Activated CD4-positive, alpha-beta T cell treated with anti-CD3 and anti-CD28 coated beads, Interleukin-10, Interleukin-2, amounts not matched to agents 100 ng/mL and 50 ng/mL, durations not matched to agents 16 hours and 8 hours (primary cell): ENCODE measurements around the gene TMEM252.
A peak's percentile ranks its signal among the peaks of the same experiment; 100 is the strongest.

Experiments
- DNase-seq: peaks from one replicate; pipeline ENCODE4 v3.0.0-alpha.2; 2020

The TMEM252 gene, protein sequence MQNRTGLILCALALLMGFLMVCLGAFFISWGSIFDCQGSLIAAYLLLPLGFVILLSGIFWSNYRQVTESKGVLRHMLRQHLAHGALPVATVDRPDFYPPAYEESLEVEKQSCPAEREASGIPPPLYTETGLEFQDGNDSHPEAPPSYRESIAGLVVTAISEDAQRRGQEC

DNA sequence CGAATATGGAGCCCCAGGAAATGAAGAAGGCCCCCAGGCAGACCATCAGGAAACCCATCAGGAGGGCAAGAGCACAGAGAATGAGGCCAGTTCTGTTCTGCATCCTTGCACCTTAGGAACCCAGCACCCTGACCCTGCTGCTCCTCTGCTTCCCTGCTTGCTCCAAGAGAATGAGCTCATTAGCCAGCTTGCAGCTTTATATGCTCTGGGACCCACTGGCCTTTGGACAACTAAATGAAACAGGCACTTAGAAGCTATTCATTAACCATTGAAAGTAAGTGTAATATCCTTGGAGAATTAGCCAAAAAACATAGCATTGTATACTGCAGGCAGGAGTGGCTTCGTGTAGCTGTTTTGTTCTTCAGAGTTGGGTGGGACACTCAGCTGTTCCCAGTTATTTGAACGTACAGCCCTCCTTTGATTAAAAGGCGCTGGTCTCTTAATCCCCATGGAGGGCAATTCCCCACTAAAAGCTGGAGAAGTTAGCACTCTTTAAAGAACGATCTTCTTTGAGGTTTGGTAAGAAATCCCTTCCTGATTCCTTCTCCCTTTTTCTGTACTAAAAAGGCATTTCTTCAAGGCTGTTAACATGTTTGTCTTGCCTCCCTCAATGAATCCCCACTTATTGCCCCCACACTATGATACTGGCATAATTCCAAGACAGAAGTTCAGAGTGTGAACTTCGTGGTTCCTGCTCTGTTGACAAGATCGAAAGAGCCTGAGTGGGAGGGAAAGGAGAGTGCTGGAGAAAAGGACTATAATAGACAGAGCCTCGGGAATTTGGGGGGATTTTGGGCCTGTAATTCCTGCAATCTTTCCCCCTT, at the start of gene TMEM252:
TMEM252 (minus strand) TSS at position 172 of the 824 bp plus-strand sequence; CDS start at position 103, 69 bp downstream.
- DNase-seq = no peak

DNA sequence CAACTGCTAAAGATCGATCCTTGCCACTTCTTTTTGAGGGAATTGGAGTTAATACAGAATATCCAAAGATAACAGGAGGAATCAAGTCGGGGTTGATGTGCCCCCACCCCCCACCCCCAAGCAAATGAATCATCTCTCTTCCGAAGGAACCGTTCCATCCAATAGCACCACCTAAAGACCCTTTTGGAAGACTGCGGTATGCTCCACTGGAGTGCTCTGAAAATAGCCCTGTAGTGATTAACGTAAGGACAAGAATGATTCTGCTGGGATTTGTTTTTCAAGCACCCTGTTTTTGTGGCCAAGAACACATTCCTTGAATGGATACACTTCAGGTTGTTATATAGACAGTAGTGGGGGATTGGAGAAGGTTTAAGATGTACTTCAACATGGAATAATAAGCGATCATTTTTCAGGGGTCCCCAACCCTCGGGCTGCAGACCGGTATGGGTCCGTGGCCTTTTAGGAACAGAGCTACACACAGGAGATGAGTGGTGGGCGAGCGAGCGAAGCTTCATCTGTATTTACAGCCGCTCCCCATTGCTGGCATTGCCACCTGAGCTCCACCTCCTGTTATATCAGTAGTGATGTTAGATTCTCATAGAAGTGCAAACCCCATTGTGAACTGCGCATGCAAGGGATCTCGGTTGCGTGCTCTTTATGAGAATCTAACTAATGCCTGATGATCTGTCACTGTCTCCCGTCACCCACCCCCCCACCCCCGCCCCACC, 44.5 kb upstream of the TMEM252 start:
- DNase-seq = no peak

DNA sequence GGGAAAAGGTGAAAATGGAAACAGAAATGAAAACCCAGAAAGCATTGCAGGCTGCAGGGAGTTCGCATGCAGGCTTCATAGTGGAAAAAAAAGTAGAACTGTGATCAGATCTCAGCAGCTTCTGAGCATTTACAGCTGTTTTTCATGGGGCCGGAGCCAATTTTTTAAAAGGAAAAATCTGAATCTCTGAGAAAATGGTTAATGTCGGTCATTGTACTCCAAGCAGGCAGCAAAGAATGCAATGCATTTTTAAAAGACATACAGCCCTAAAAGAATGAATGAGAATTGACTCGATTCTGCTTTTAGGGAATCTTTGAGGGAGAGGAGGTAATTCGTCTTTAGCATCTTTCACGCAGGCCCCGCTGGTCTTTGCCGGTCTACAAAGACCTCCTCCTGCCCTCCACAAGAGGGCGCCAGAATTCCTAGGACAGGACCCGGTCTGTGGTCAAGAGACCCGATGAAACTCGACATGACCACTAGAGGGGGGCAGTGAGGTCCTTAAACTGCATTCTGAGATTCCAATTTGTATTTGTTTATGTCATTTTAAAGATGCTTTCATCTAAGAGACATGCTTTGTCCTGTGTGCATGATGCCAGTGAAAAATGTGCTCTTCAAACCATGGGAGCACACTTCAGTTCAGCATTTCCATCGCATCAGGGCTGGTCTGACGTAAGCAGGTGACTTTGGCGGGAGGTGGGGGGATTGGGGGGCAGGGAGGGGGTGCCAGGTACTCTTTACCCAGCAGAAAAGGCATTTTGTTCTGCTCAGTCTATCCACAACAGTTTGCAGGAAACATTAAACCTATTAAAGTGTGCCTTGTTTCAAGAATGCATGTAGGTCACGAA, 43.7 kb upstream of the TMEM252 start:
- DNase-seq = peak; percentile 91

DNA sequence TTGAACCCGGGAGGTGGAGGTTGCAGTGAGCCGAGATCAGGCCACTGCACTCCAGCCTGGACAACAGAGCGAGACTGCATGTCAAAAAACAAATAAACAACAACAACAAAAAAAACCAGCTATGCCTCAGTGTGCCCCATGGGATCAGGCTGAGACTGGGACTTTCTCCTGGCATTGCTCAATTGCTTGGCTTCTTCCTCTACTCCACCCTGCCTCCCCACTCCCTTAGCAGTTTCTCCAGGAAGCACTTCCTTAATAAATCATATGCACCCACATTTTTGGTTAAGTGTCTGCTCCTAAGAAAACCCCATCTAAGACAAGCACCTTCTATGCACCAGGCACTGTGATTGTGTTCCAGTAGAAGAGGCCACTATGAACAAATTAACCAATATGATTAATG, 41.0 kb upstream of the TMEM252 start:
- DNase-seq = no peak

DNA sequence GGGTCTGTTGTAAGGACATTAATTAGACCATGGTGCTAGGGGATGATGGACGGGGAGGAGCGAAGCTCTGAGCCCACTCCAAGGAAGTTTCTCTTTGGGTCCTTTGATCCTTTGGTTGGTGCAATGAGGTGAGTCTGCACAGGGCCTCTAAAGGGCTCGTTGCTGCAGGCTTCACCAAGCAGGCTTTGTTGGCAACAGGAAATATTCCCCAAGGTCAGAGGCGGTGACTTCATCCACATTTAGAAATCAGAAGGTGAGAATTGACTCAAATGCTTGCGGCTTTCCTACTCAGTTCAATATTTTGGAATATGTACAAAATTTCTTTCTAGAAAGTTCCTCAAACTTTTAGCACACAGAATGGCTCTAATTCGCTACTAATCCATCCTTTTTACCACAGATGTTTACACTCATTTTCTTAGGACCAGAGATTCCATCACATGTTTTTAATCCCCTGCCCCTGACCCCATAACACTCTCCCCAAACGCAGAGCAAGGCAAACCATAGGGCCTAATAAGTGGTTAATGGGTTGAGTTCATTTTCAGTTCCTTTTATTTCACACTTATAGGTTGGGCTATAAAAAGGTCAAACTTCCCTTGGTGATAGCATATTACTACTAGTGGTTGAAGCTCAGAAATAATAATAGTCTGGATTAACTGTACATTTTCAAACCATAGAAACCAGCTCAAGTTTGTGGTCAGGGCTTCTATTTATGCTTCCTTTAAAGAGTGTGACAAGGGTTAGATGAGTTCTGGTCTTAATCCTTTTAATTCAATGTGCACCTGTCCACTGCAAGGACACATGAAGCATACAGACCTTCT, 37.3 kb upstream of the TMEM252 start:
- no peak for DNase-seq

DNA sequence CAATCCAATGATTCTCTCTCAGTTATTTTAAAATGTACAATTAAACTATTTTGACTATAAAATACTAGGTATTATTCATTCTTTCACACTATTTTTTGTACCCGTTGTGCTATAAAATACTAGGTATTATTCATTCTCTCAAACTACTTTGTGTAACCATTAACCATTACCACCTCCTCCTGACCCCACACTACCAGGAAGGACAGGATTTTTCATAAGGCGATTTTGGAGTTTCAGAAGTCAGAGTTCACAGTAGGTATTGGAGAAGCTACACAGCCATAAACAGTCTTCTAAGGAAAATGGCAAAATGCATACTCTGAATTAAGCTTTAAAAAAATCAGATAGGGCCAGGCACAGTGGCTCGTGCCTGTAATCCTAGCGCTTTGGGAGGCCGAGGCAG, 35.1 kb upstream of the TMEM252 start:
- DNase-seq = no peak

DNA sequence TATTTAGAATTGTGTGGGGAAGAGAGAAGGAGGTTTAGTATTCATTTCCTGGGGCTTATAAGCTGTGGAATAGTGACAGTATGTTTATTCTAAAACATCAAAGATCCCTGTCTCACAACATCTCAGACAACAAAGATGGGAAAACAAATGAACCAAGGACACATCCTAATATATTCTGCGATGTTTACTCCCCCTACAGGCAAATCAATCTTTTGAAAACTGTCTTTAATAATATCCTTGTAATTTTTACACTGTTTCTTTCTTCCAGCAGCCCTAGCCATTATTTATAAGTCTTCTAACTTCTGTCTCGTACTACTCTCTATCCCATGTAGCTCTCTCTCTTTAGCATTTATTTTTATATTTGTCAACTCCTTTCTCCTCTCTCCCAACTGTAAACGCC, 33.5 kb upstream of the TMEM252 start:
- no peak for DNase-seq

DNA sequence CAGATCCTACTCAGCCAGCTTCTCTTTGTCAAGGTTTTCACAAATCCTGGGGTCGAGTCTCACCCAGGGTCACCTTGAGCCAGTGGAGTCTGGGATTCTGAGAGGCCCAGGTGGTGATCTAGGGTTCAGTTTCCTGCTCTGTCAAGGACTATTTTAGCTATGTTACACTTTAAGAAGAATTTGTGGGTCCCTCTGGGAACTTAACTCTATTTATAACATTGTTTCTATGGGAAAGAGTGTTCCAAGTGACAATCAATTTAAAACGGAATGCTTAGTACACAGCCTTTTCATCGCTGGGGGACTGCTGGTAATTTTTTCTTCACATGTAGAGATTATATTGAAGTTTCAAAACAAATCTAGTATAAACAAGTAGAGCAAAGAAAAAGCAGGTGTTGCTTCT, 26.9 kb upstream of the TMEM252 start:
- no peak for DNase-seq

DNA sequence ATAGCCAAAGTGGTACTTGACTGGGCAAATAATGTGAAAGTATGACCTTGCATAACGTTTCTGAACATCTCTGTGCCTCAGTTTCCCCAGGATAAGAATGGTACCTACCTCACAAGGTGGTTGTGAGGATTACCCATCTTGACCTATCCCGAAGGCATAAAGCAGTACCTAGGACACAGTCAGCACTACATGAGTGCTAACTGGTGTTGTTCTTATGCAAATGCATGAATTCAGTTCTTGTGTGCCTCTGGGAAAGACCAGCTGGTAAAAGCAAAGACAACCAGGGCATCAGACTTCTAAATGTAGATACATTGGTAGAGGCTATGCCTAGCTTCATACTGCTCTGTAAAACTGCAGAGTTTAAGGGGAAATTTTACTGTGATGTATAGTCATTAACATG, 21.8 kb upstream of the TMEM252 start:
- no peak for DNase-seq

DNA sequence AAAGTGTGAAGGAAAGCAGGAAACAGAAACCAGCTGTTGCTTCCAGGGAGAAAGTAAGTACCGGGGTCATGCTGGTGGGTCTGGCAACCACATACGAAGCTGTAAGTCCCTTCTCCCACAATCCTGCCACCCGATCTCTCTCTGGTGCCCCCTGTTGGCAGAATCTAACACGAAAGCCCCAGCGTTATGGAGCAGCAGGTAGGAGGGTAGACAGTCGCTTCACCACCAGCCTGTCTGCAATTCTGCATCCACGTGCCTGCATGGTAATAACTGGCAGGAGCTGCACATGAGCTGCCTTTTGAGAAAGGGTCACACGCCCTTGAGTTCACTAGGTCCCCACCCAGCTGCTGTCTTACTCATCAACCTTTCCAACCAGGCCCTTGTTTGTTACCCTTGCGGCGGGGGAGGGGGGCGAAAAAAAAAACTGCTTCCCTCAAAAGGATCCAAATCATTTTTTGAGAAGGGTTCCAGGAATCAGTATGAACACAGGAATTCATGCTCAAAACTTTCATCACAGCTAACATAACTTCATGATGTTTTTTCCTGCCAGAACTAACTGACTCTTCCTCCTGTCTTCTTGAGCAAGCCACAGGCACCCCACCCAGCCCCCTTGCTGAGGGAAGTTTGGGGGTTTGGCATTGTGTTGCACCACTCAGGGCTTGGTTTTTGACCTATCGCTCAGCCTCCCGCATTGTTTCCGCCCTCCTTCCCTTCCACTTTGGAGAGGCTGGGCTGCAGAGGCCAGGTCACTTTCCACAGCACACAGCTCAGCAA, 19.6 kb upstream of the TMEM252 start:
- DNase-seq = peak; percentile 63

DNA sequence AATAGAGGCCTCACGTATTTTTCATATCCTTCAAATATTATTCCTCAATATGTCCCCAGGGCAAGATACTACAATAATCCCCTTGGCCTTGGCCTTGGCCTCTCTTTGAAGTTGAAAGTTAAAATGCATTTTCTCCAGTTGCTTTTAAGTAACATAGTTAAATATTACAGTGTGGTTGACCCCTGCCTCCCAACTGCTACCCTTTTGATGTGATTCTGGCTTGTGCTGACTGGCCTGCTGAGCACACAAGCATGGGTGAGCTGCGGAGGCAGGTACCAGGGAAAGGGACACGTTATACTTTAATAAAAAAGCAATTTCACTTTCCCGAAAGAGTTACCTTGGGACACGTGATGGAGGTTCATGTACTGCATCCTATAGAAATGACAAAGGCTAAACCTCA, 17.9 kb upstream of the TMEM252 start:
- DNase-seq = no peak

DNA sequence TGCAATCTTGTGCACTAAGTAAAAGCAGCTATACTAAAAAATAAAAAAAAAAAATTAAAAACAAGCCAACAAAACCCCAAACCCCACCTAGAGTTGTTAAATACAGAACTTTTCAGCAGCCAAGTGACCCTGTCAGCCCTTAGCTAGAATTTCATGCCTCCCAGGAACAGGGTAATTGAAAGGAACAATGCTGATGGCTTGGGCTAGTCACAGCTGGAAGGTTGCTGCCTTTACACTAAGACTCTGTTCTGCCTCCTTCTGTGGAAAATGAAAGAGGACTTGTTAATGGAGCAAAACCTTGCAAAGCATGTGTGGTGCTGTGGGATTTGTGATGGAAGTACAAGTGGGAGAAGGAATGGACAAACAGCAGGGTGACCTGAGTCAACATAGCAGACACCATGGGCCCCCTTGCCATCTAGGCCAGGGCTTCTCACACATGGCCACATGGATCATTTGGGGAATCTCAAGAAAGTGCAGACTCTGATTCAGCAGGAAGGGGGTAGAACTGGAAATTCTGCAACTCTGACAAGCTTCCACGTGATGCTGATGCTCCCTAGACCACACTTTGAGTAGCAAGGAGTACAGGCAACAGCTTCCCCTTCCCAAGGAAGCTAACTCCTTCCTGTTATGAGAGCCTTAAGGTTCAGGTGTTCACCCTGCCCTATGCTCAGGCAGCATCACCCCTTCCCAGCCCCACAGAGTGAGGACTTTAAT, 14.9 kb upstream of the TMEM252 start:
- DNase-seq = no peak

DNA sequence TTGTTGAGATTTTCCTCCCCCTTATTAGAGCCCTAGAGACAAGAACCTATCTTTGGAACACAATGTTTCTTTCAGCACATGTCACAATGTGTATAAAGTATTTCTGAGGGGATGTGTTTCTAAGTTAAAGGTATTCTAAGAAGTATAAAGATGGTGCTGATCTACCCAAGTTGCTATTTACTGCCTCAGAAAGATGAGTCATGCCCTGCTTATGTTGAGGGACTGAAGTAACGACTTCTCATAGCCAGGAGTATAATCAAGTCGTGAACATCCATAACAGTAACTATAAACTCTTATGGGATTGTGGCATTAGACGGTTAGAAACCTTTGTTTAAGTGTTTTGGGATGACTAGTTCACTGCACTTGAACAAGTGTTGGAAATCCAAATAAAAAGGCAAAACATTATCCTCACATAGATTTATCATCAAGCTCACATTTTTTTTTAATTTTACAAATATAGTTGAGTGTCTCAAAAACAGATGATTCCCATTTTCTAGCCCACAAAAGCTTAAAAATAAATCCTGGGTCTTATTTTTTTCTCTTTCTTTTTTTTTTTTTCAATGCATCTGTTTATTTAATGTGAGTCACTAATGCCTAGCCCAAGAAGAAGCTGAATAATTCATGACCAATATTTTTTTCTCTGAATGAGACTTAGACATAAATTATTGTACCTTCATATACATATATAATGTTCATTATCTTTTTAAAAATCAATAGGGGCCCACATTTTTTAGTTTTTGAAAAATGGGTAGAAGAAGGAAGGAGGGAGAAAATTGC, 12.2 kb upstream of the TMEM252 start:
- no peak for DNase-seq

DNA sequence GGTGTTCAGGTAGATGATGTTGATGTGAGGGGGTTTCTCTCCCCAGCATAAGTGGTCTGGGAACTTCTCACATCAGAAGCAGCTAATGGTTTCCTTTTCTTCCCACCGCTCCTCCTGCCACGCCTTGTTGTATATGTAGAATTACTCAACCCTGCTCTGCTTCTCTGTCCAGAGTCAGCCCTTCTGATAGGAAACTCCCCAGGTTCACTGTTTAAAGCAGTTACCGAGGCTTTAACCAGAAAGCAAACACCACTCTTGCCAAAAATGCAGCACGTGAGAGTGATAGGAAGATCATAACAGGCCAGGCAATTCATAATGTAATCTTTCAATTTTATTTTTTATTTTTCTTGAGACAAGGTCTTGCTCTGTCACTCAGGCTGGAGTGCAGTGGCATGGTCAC, 10.5 kb upstream of the TMEM252 start:
- DNase-seq = no peak

DNA sequence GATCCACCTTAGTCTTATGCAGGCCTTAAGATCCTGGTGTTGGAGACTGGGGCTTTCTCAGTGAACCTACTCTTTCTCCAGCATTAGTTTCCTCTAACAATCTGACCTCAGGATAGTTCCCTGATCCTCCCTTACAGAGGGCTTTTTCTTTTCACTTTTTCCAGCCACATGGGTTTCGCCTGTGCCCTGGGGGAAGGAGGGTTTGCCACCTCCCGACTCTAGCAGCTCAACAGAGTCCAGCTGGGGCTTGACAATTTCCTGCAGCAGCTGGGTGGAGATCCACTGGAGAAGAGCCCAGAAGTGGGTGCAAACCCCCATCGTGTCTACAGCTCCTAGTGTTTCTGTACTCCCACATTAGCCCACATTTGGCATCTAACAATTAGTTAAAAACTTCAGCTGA, 7.6 kb upstream of the TMEM252 start:
- DNase-seq = no peak

DNA sequence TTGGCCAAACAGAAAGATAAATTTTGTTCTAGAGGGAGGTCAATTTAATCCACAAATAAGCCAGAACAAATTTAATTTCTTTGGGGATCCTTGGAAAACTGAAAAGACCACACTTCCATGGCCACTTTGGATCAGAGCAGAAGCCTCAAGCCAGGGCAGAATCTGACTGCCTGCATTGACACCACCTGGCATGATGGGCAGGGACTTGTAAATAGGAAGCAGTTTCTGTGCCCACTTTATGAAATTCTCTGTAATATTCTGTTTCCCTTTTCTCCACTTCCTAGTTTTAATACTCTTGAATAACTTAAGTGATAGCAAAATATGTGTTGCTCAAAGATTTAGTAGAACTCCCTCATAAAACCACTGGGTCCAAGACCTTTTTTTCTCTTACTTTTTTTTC, 6.7 kb upstream of the TMEM252 start:
- no peak for DNase-seq

DNA sequence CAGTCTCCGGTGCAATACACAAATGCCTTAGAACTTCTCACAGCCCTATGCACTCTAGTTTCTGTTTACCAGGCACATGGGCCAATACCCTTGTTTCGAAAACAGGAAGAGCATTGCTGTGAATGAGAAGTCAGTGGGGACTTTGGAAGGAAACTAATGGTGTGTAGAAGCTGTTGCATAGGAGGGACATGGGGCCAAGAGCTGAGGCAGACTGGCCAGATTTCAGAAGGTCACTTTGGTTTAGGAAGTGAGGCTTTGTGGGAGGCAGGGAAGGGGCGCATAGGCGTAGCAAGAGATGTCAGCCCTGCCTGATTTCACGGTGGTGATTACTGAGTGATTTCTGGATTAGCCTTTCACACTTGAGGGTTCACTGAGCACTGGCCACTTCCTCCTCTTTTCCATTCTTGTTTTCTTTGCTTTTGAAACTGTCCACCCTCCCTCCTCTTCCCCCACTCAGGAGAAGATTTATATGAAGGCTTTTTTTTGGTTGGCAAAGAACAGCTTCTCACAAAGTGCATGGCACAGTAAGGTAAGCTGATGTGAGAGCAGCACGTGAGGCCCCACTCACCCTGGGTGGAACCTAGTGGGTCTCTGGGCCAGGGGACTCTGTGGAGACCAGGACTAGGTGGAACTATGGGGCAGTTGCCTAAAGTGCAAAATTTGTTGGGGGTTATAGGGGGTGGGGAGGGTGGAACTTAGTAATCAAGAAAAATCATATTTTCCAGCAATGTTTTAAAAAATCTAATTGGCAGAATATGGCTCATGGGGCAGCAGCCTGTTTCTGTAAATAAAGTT, 6.1 kb upstream of the TMEM252 start:
- peak; percentile 14 for DNase-seq

DNA sequence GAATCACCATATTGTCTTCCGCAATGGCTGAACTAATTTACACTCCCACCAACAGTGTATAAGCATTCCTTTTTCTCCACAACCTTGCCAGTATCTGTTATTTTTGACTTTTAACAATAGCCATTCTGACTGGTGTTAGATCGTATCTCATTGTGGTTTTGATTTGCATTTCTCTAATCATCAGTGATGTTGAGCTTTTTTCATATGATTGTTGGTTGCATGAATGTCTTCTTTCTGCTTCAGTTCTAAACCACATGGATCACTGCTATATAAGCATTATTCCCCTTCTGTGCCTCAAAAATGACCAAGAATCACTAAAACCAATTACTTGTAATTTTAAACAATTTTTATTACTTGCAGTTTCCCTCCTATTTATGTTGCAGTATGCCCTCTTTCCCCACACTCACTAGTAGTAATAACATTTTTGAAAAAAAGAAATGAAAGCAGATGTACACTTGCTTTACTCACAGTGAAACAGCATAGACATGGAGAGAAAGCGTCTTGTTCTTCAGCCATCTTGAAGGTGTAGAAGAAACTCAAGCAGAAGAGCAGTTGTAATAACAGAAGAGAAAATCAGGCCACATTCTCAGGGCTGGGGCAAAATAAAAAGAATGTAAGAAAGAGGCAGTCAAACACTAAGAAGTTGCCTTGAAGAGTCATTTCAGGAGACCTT, 4.5 kb upstream of the TMEM252 start:
- DNase-seq = no peak
